ENCODE measurements around the gene ST7. TPM values are rescaled to one million over a fixed set of nuclear protein-coding genes. Genes with fewer than 3 reads are reported as not detected.

Gene ST7
- total and polyA plus RNA-seq, 2 of the 13 experiments (the other 11 are each of a cell fraction or from before 2014, with no cell fraction given), result 17.3 to 23.5 TPM

DNA sequence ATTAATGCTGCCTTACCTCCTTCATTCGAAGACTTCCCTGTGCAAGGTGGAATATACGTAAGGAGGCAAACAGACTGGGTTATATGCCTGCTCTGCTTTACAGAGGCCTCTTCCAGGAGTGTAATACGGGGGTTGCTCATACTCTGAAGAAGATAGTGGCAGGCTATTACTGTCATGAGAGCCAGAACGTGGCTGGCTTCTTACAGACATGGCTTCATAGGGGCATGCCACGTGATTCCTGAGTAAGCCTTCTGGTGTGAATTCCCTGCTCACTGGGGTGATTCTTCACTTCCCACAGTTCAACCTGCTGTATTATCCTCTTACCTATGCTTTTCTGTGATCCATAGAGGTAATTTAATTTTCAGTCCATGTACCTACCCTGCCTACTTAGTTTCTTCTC is 141.8 kb downstream of the ST7 start:
- DNase-seq (ENCODE audit: low spot score) (no peak), FAIRE-seq (no peak), ATAC-seq (no peak)
- Histone ChIP-seq H3K36me3 (replicated peaks in 1 of 2; ENCODE audit: control insufficient read depth in 1 of 2, insufficient read depth in 2 of 2, low read length in 2 of 2) (no peaks in the 10 kb centered on the region), H3K27me3 (ENCODE audit: control insufficient read depth in 1 of 2, insufficient read depth in 2 of 2, low read length in 2 of 2) (no peaks in the 10 kb centered on the region), H3K79me2 (ENCODE audit: insufficient read depth, low read length) (no peaks in the 10 kb centered on the region), H3K4me2 (ENCODE audit: low read depth, low read length) (no peak overlapping the region), H4K20me1 (ENCODE audit: insufficient read depth, low read length) (no peaks in the 10 kb centered on the region), H3K9me3 (ENCODE audit: low read length) (no peaks in the 10 kb centered on the region), H3K9ac (ENCODE audit: insufficient read depth, low read depth, low read length) (no peak overlapping the region), H3K27ac (ENCODE audit: extremely low read length, insufficient read depth, low read length) (no peak overlapping the region), H3K4me3 (replicated peaks in 1 of 3; ENCODE audit: insufficient read depth in 1 of 3, low read depth in 2 of 3, low read length in 3 of 3) (no peak overlapping the region), H2AFZ (ENCODE audit: low read length) (no peak overlapping the region), H3K4me1 (ENCODE audit: insufficient read depth, low read length) (peaks cover 12% of the 10 kb centered on the region)
- 95% methylated on average over 5 of the region's 5 CpGs for WGBS (ENCODE audit: low lambda C conversion rate)
- intact Hi-C loops (cut with micrococcal nuclease; ENCODE audit: unreplicated experiment), result no loop called here
- TF ChIP-seq NFE2L2 (IDR thresholded peaks at IDR 0.05; ENCODE audit: low read length), result no peak
- no peak for TF ChIP-seq ZNF672 (CRISPR knock-in tag; IDR thresholded peaks at IDR 0.05)
- TF ChIP-seq GPN1 (CRISPR knock-in tag; IDR thresholded peaks at IDR 0.05; ENCODE audit: borderline replicate concordance), result no peak
- no peak for TF ChIP-seq ZNF20 (CRISPR knock-in tag; IDR thresholded peaks at IDR 0.05)
- no peak for TF ChIP-seq HES4 (CRISPR knock-in tag; IDR thresholded peaks at IDR 0.05; ENCODE audit: borderline replicate concordance)
- no peak for TF ChIP-seq ZFAT (CRISPR knock-in tag; conservative IDR thresholded peaks at IDR 0.05)
- TF ChIP-seq TBL1XR1 (IDR thresholded peaks at IDR 0.05; ENCODE audit: borderline replicate concordance, low read length, partially characterized antibody), result no peak
- TF ChIP-seq STAT5B (CRISPR knock-in tag; IDR thresholded peaks at IDR 0.05), result no peak
- no peak for TF ChIP-seq KDM3A (CRISPR knock-in tag; IDR thresholded peaks at IDR 0.05; ENCODE audit: low read depth)
- TF ChIP-seq, protein P1, sequence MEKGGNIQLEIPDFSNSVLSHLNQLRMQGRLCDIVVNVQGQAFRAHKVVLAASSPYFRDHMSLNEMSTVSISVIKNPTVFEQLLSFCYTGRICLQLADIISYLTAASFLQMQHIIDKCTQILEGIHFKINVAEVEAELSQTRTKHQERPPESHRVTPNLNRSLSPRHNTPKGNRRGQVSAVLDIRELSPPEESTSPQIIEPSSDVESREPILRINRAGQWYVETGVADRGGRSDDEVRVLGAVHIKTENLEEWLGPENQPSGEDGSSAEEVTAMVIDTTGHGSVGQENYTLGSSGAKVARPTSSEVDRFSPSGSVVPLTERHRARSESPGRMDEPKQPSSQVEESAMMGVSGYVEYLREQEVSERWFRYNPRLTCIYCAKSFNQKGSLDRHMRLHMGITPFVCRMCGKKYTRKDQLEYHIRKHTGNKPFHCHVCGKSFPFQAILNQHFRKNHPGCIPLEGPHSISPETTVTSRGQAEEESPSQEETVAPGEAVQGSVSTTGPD (CRISPR knock-in tag; IDR thresholded peaks at IDR 0.05), result no peak
- no peak for TF ChIP-seq NFKBIZ (CRISPR knock-in tag; IDR thresholded peaks at IDR 0.05)
- no peak for TF ChIP-seq ZNF878 (CRISPR knock-in tag; IDR thresholded peaks at IDR 0.05)
- TF ChIP-seq, protein P2, sequence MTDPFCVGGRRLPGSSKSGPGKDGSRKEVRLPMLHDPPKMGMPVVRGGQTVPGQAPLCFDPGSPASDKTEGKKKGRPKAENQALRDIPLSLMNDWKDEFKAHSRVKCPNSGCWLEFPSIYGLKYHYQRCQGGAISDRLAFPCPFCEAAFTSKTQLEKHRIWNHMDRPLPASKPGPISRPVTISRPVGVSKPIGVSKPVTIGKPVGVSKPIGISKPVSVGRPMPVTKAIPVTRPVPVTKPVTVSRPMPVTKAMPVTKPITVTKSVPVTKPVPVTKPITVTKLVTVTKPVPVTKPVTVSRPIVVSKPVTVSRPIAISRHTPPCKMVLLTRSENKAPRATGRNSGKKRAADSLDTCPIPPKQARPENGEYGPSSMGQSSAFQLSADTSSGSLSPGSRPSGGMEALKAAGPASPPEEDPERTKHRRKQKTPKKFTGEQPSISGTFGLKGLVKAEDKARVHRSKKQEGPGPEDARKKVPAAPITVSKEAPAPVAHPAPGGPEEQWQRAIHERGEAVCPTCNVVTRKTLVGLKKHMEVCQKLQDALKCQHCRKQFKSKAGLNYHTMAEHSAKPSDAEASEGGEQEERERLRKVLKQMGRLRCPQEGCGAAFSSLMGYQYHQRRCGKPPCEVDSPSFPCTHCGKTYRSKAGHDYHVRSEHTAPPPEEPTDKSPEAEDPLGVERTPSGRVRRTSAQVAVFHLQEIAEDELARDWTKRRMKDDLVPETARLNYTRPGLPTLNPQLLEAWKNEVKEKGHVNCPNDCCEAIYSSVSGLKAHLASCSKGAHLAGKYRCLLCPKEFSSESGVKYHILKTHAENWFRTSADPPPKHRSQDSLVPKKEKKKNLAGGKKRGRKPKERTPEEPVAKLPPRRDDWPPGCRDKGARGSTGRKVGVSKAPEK (CRISPR knock-in tag; IDR thresholded peaks at IDR 0.05; ENCODE audit: borderline replicate concordance), result no peak
- no peak for TF ChIP-seq ZFP37 (CRISPR knock-in tag; IDR thresholded peaks at IDR 0.05; ENCODE audit: borderline replicate concordance)
- no peak for TF ChIP-seq ZNF749 (CRISPR knock-in tag; IDR thresholded peaks at IDR 0.05; ENCODE audit: borderline replicate concordance)
- TF ChIP-seq ZNF274 (CRISPR knock-in tag; IDR thresholded peaks at IDR 0.05), result no peak
- TF ChIP-seq THAP11 (CRISPR knock-in tag; IDR thresholded peaks at IDR 0.05), result no peak
- TF ChIP-seq NR2F6 (IDR thresholded peaks at IDR 0.05), result no peak
- no peak for TF ChIP-seq NR2F6 (CRISPR knock-in tag; IDR thresholded peaks at IDR 0.05)
- TF ChIP-seq TAF15 (IDR thresholded peaks at IDR 0.05; ENCODE audit: low read depth, low read length, poor library complexity, severe bottlenecking), result no peak
- no TSS peak for BruUV-seq (replicated peaks)
- POLR2A ChIA-PET, result no interaction called here
- CTCF ChIA-PET (ENCODE audit: low intra/inter-chr PET ratio, low total read pairs), result no interaction called here
- in situ Hi-C loops (cut with HindIII; ENCODE audit: extremely low pct_ligation_motif_present, low pct_unique_long_range_greater_than_20kb), result no loop called here
